GM06990 (cell line): ENCODE measurements around the gene BRMS1L.

Experiments
- DNase-seq: peaks from one replicate; pipeline ENCODE4 v3.0.0-alpha.2; 2011; ENCODE audit not compliant: insufficient read length; ENCODE audit errors: extremely low read depth
- H3K27me3 ChIP-seq: replicated peaks from 2 replicates; pipeline ENCODE4 v1.6.0; 2011; ENCODE audit warnings: low read length; ENCODE audit not compliant: control insufficient read depth, insufficient read depth
- H3K36me3 ChIP-seq: 2 replicates; pipeline ENCODE4 v1.5.1; 2011; ENCODE audit warnings: low read length; ENCODE audit not compliant: control insufficient read depth, insufficient read depth
- H3K4me3 ChIP-seq: replicated peaks from 2 replicates; pipeline ENCODE4 v1.5.1; 2011; ENCODE audit warnings: low read depth, mild to moderate bottlenecking, control low read depth, low read length
- CTCF ChIP-seq: IDR thresholded peaks from 2 replicates; pipeline ENCODE4 v1.5.1; 2011; ENCODE audit warnings: low read length, control low read depth, mild to moderate bottlenecking, inconsistent platforms; ENCODE audit not compliant: insufficient read depth, poor library complexity, severe bottlenecking

Gene BRMS1L

GRCh38 chr14:35867280-35867629, 41.1 kb downstream of the BRMS1L start:
- no peak overlapping the region for H3K4me3 ChIP-seq
- no peak for TF ChIP-seq CTCF
- no peak for DNase-seq

GRCh38 chr14:35875296-35875695, 49.2 kb downstream of the BRMS1L start:
- no peak overlapping the region for H3K4me3 ChIP-seq
- no peaks in the 10 kb centered on the region for H3K27me3 ChIP-seq
- TF ChIP-seq CTCF, result no peak
- no peak for DNase-seq
- no peaks in the 10 kb centered on the region for H3K36me3 ChIP-seq

More at GRCh38 chr14:35867280-35867629, 41.1 kb downstream of the BRMS1L start:
- peaks cover 5% of the 10 kb centered on the region for H3K36me3 ChIP-seq
- H3K27me3 ChIP-seq, result no peaks in the 10 kb centered on the region

GRCh38 chr14:35877276-35877675, 51.1 kb downstream of the BRMS1L start:
- Histone ChIP-seq H3K4me3 (no peak overlapping the region), H3K27me3 (no peaks in the 10 kb centered on the region), H3K36me3 (no peaks in the 10 kb centered on the region)
- no peak for DNase-seq
- no peak for TF ChIP-seq CTCF

GRCh38 chr14:35878272-35879150, 52.4 kb downstream of the BRMS1L start:
- Histone ChIP-seq H3K36me3 (no peaks in the 10 kb centered on the region), H3K4me3 (no peak overlapping the region), H3K27me3 (no peaks in the 10 kb centered on the region)
- no peak for DNase-seq
- TF ChIP-seq CTCF, result no peak

- DNase-seq, result no peak
- Histone ChIP-seq H3K4me3 (no peak overlapping the region), H3K27me3 (no peaks in the 10 kb centered on the region), H3K36me3 (no peaks in the 10 kb centered on the region)
- TF ChIP-seq CTCF, result no peak
These were observed 53.1 kb downstream of the BRMS1L start for GRCh38 chr14:35879151-35879648.
